Mesodermal cell (in vitro differentiated cells): ENCODE measurements around the gene FTH1.
"Not testable (repeated sequence)": the region's sequence is repeated elsewhere in the genome, so short reads cannot be mapped to it uniquely, and the experiment has no call there.

ENCODE experiments used
- H3K27ac ChIP-seq: 2 replicates; pipeline ENCODE4 v1.7.0; 2013; ENCODE audit warnings: mild to moderate bottlenecking, low read depth, low read length, moderate library complexity; ENCODE audit not compliant: severe bottlenecking
- H3K36me3 ChIP-seq: 2 replicates; pipeline ENCODE4 v1.7.1; 2013; ENCODE audit warnings: mild to moderate bottlenecking, low read length, moderate library complexity; ENCODE audit not compliant: control insufficient read depth, insufficient read depth
- H3K4me1 ChIP-seq: one replicate; pipeline ENCODE4 v1.7.1; 2013; ENCODE audit warnings: mild to moderate bottlenecking, low read length; ENCODE audit not compliant: insufficient read depth, control insufficient read depth, poor library complexity, severe bottlenecking
- H3K4me3 ChIP-seq: 2 replicates; pipeline ENCODE4 v1.7.0; 2013; ENCODE audit warnings: low read length, control low read depth, mild to moderate bottlenecking; ENCODE audit not compliant: insufficient read depth, poor library complexity, severe bottlenecking; ENCODE audit errors: extremely low read depth
- H3K9me3 ChIP-seq: 2 replicates; pipeline ENCODE4 v1.7.1; 2013; ENCODE audit warnings: mild to moderate bottlenecking, low read length, moderate library complexity; ENCODE audit not compliant: control insufficient read depth
- WGBS, 2 experiments: methylation state at CpG; one replicate each; pipeline ENCODE4 v1.1.5; 2013; ENCODE audit warnings: missing lambda C conversion rate in 2 of 2; ENCODE audit not compliant: insufficient coverage in 2 of 2; 5-methylcytosine and 5-hydroxymethylcytosine counted together

FTH1 gene

DNA sequence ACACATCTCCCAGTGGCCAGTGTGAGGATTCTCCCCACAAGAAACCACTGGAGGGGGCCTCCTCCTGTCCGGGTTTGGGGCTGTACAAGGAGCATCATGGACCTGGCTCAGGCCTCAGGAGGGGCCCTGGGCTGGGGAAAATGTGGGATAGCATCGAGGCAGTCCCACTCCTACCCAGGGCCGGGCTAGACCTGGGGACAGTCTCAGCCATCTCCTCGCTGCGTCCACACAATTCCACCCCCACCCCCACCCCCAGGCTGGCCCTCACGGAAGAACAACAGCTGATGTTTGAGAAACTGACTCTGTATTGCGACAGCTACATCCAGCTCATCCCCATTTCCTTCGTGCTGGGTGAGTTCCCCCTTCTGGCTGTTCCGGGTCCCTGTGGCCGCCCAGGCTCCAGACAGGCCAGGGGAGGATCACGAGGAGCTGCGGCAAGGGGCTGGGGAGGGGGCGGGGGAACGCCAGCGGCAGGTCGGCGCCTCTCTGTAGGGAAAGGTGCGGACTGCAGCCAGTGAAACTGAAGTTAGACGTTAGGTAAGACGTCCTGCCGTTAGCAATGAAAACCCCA lies 12.5 kb downstream of the FTH1 start:
- no peaks in the 10 kb centered on the region for H3K9me3 ChIP-seq
- peak overlapping the region; percentile 16 for H3K4me3 ChIP-seq
- no peak overlapping the region for H3K27ac ChIP-seq
- H3K4me1 ChIP-seq = no peaks in the 10 kb centered on the region
- H3K36me3 ChIP-seq = no peaks in the 10 kb centered on the region
- WGBS, 2 experiments = 4 to 9% methylated on average over 15 of the region's 21 CpGs

DNA sequence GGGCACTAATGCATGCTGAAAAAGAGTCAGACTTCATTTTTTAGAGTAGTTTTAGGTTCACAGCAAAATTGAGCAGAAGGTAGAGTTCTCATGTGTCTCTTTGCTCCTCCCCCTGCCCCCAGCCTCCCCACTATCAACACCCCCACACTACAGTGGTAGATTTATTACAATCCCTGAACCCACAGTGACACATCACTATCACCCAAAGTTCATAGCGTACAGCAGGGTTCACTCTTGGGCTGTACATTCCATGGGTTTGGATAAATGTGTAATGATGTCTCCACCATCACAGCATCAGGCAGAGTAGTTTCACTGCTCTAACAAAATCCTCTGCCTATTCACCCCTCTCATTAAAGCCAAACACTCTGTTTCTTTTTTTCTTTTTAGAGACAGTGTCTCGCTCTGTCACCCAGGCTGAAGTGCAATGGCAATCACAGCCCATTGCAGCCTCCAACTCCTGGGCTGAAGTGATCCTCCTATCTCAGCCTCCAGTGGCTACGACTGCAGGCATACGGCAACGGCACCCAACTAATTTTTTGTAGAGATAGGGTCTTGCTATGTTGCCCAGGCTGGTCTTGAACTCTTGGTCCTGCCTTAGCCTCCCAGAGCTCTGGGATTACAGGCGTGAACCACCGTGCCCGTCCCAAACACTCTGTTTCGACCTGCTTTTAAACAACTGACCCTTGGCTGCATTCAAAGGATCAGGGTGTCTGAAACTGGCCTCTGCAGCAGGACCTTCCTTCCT lies 13.2 kb downstream of the FTH1 start:
- H3K9me3 ChIP-seq = no peaks in the 10 kb centered on the region
- no peak overlapping the region for H3K4me3 ChIP-seq
- H3K36me3 ChIP-seq = no peaks in the 10 kb centered on the region
- 89 to 96% methylated on average over 5 of the region's 9 CpGs for WGBS, 2 experiments
- no peak overlapping the region for H3K27ac ChIP-seq
- peaks cover 4% of the 10 kb centered on the region for H3K4me1 ChIP-seq

DNA sequence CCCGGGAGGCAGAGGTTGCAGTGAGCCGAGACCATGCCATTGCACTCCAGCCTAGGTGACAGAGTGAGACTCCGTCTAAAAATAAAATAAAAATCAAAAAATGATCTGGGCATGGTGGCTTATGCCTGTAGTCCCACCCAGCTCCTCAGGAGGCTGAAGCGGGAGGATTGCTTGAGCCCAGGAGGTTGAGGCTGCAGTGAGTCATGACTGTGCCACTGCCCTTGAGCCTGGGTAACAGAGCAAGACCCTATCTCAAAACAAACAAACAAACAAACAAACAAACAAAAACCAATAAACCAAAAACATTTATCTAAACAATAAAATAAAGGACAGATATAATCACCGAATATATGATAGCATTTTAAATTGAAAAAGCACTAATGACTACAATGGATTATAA lies 13.8 kb downstream of the FTH1 start:
- H3K9me3 ChIP-seq, H3K4me1 ChIP-seq, H3K4me3 ChIP-seq, H3K36me3 ChIP-seq, H3K27ac ChIP-seq: not testable (repeated sequence)
- WGBS, 2 experiments = 80 to 88% methylated on average over 2 to 3 of the region's 5 CpGs

DNA sequence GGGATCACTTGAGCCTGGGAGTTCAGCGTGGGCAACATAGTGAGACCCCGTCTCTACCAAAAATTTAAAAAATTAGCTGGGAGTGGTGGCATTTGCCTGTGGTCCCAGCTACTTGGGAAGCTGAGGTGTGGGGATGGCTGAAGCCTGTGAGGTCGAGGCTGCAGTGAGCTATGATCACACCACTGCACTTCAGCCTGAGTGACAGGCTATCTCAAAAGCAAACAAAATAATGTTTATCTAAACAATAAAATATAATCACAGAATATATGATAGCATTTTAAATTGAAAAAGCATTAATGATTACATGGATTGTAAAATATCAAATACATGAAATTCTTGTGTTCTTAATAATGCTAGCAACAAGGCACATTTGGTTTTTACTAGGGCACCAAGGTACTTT lies 14.6 kb downstream of the FTH1 start:
- Histone ChIP-seq H3K27ac (no peak overlapping the region), H3K36me3 (no peaks in the 10 kb centered on the region), H3K9me3 (no peaks in the 10 kb centered on the region), H3K4me3 (no peak overlapping the region), H3K4me1 (peaks cover 4% of the 10 kb centered on the region)
- WGBS, 2 experiments = 50% methylated on average over 1 of the region's 3 CpGs; no CpG with 5 or more reads in 1 of the 2 experiments

DNA sequence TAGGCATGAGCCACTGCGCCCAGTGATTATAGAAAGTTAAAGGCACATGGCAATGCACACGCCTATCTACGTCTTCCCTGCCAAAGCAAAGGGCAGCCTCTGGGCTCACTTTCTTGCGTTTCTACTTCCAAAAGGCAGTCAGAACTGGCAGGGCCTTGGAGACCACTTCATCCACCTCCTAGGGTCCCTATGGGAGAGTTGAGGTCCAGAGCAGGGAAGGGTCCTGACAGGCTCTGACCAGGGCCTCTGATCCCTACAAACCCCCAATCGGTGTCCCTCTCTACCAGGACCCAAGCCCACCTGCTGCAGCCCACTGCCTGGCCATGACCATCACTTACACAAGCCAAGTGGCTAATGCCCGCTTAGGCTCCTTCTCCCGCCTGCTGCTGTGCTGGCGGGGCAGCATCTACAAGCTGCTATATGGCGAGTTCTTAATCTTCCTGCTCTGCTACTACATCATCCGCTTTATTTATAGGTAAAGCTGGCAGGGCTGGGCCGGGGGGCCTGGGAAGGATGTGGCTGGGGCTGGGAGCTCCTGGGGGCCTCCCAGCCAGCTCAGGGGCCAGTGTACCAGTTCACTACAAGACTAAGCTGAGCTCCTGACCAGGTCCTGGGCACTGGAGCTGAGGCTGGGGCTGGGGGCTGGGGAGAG lies 15.8 kb downstream of the FTH1 start:
- Histone ChIP-seq H3K36me3 (no peaks in the 10 kb centered on the region), H3K27ac (no peak overlapping the region), H3K4me1 (peaks cover 4% of the 10 kb centered on the region), H3K9me3 (no peaks in the 10 kb centered on the region), H3K4me3 (no peak overlapping the region)
- WGBS, 2 experiments = 92 to 95% methylated on average over 10 to 11 of the region's 11 CpGs

DNA sequence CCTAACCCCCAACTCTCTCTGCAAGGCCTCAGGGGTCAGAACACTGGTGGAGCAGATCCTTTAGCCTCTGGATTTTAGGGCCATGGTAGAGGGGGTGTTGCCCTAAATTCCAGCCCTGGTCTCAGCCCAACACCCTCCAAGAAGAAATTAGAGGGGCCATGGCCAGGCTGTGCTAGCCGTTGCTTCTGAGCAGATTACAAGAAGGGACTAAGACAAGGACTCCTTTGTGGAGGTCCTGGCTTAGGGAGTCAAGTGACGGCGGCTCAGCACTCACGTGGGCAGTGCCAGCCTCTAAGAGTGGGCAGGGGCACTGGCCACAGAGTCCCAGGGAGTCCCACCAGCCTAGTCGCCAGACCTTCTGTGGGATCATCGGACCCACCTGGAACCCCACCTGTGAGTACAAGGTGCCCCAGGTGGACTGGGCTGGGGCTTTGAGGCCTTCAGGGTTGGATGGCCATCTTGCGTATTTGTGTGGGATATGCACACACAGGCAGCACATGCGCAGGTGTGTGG lies 17.3 kb downstream of the FTH1 start, which contains the start of gene BEST1:
BEST1 (plus strand) TSS at position 317 of the 513 bp plus-strand sequence. CDS start 1,456 bp downstream, outside the sequence.
- Histone ChIP-seq H3K36me3 (no peaks in the 10 kb centered on the region), H3K4me3 (no peak within 1 kb of the TSS), H3K9me3 (no peaks in the 10 kb centered on the region), H3K4me1 (peaks cover 4% of the 10 kb centered on the region), H3K27ac (peak within 1 kb of the TSS; percentile 67)
- WGBS, 2 experiments = 96 to 97% methylated on average over 8 of the region's 8 CpGs

DNA sequence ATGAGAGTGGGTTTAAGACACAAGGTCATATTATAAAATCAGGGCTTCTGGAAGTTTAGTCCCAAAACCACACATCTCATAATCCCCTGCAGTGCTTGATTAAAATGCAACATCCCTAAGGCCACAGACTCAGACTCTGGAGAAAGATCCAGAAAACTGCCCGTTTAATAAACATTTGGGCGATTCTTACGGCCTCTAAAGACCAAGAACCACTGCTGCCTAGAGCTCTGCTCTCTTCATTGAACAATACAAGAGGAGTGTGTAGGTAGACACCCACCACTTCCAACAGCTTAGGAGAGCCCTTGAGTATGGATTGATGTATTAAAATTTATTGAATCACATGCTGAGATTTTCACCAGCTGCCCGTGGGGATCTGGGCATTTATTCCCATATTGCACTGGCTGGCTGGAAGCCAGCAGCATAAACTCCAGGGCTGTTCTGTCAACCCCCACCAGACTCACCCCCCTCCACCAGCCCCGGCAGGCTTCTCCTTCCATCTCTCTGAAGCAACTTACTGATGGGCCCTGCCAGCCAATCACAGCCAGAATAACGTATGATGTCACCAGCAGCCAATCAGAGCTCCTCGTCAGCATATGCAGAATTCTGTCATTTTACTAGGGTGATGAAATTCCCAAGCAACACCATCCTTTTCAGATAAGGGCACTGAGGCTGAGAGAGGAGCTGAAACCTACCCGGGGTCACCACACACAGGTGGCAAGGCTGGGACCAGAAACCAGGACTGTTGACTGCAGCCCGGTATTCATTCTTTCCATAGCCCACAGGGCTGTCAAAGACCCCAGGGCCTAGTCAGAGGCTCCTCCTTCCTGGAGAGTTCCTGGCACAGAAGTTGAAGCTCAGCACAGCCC lies 18.0 kb downstream of the FTH1 start:
- Histone ChIP-seq H3K36me3 (no peaks in the 10 kb centered on the region), H3K27ac (peak overlapping the region; percentile 67), H3K4me1 (peaks cover 4% of the 10 kb centered on the region), H3K4me3 (no peak overlapping the region), H3K9me3 (no peaks in the 10 kb centered on the region)
- 57 to 84% methylated on average over 7 of the region's 9 CpGs for WGBS, 2 experiments

DNA sequence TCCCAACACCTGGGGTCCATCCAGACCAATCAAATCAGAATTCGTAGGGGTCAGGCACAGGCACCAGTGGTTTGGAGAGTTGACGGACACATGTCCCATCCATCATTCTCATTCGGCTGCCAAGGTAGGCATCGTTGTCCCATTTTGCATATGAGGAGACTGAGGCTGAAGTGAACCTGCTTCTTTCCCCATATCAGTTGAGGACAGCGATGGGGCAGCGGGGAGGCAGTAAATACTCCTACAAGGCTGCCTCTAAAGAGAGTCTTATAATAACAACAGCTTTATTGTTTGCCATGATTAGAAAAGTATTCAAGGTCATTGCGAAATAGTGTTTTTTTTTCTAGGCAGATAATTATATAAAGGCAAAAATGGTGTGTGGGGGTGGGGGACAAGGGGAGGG lies 18.9 kb downstream of the FTH1 start:
- Histone ChIP-seq H3K9me3 (no peaks in the 10 kb centered on the region), H3K27ac (no peak overlapping the region), H3K4me3 (no peak overlapping the region), H3K36me3 (no peaks in the 10 kb centered on the region), H3K4me1 (peaks cover 4% of the 10 kb centered on the region)
- 90 to 100% methylated on average over 4 to 5 of the region's 7 CpGs for WGBS, 2 experiments

DNA sequence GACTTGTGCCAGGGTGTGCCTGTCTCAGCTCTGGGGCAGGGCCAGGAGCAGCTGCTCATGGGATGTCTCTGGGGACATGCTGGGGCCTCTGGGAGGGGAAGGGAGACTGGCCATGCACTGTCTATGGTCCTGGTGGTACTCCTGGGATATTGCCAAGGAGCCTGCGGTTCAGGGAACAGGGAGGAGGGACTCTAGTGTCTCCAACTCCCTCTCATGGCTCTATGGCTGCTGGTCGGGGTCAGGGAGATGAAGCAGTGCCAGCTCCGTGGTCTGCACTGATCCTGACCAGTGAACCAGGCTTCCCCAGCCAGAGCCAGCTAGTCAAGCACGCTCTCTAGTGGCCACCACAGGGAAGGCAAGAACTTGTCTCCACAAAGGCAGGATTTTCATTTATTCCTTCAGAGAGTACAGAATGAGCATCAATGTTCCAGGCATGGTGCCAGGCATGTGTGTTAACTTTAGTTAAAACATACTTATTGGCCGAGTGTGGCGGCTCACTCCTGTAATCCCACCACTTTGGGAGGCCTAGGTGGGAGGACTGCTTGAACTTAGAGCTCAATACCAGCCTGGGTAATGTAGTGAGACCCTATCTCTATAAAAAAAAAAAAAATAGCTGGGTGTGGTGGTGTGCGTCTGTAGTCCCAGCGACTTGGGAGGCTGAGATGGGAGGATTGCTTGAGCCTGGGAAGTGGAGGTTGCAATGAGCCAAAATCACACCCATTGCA lies 19.8 kb downstream of the FTH1 start:
- Histone ChIP-seq H3K4me3 (no peak overlapping the region), H3K9me3 (no peaks in the 10 kb centered on the region), H3K27ac (no peak overlapping the region), H3K36me3 (no peaks in the 10 kb centered on the region), H3K4me1 (peaks cover 4% of the 10 kb centered on the region)
- WGBS, 2 experiments = 0% methylated on average over 2 to 3 of the region's 8 CpGs

DNA sequence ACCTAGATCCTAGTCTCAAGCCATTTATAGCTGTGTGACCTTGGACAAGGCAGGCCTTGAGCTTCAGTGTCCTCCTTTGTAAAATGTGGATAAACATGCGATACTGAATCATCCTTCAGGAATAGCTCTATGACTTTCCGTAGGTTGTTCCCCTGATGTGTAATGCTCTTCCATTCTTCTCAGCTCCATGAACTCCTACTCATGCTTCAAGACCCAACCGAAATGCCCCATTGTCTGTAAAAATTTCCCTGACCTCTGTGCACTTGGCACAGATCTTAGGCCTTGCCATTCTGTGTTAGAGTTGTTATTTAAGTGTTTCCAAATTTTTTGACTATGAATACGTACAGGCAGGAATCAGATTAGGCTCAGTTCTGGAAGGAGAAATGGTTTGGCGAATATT lies 20.5 kb downstream of the FTH1 start:
- 95 to 98% methylated on average over 4 of the region's 5 CpGs for WGBS, 2 experiments
- Histone ChIP-seq H3K4me3 (no peak overlapping the region), H3K36me3 (no peaks in the 10 kb centered on the region), H3K27ac (no peak overlapping the region), H3K9me3 (no peaks in the 10 kb centered on the region), H3K4me1 (peaks cover 4% of the 10 kb centered on the region)
